Measurements from ENCODE around the gene TBRG1. TPM values are rescaled to one million over a fixed set of nuclear protein-coding genes. Genes with fewer than 3 reads are reported as not detected.

The TBRG1 gene
- total RNA-seq, 1 experiment from 2014 or later = 18.8 TPM

DNA sequence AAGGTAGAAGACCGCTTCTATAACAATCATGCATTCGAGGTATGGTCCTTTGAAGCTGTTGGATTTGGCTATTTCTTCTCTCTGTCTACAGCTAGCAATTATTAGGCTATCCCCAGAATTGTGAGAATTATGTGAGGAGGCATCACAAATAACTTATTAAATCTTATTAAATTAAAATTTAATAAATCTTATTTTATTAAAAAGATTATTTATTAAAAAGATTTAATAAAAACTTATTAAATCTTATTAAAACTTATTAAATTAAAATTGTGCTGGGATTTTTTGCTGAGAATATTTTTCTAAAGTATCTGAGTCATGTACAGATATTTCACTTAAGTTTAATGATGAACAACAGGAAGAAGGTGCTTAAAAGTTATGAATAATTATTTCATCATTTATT is 58.8 kb downstream of the TBRG1 start:
- Mint-ChIP-seq H3K4me1 (ENCODE audit: low read depth, unreplicated experiment) (no peaks in the 10 kb centered on the region), H3K27me3 (ENCODE audit: unreplicated experiment) (no peaks in the 10 kb centered on the region), H3K9me3 (ENCODE audit: low read depth, unreplicated experiment) (peaks cover 2% of the 10 kb centered on the region), H3K27ac (ENCODE audit: unreplicated experiment) (no peak overlapping the region), H3K4me3 (ENCODE audit: low read depth, unreplicated experiment) (no peak overlapping the region), H3K36me3 (ENCODE audit: insufficient read depth, unreplicated experiment) (no peaks in the 10 kb centered on the region)
- intact Hi-C loops (cut with micrococcal nuclease; ENCODE audit: unreplicated experiment) = no loop called here
- TF ChIP-seq, protein P1, sequence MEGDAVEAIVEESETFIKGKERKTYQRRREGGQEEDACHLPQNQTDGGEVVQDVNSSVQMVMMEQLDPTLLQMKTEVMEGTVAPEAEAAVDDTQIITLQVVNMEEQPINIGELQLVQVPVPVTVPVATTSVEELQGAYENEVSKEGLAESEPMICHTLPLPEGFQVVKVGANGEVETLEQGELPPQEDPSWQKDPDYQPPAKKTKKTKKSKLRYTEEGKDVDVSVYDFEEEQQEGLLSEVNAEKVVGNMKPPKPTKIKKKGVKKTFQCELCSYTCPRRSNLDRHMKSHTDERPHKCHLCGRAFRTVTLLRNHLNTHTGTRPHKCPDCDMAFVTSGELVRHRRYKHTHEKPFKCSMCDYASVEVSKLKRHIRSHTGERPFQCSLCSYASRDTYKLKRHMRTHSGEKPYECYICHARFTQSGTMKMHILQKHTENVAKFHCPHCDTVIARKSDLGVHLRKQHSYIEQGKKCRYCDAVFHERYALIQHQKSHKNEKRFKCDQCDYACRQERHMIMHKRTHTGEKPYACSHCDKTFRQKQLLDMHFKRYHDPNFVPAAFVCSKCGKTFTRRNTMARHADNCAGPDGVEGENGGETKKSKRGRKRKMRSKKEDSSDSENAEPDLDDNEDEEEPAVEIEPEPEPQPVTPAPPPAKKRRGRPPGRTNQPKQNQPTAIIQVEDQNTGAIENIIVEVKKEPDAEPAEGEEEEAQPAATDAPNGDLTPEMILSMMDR (IDR thresholded peaks at IDR 0.05; ENCODE audit: unreplicated experiment) = no peak
- no peak for DNase-seq
- BruUV-seq (replicated peaks) = no TSS peak
- CTCF ChIA-PET = no interaction called here

DNA sequence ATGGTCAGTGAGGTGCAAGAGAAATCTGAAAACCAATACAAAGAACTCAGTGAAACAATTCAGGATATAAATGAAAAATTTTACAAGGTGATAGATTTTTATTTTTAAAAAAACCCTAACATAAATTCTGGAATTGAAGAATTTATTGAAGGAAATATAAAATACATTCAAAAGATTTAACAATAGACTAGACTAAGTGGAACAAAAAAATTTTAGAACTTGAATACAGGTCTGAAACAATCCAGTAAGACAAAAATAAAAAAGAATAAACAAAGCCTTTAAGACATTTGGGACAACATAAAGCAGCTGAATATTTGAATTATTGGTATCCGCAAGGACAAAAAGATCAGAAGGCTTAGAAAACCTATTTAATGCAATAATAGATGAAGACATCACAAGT is 59.8 kb downstream of the TBRG1 start:
- Mint-ChIP-seq H3K27me3 (ENCODE audit: unreplicated experiment) (no peaks in the 10 kb centered on the region), H3K4me1 (ENCODE audit: low read depth, unreplicated experiment) (no peaks in the 10 kb centered on the region), H3K4me3 (ENCODE audit: low read depth, unreplicated experiment) (no peak overlapping the region), H3K36me3 (ENCODE audit: insufficient read depth, unreplicated experiment) (no peaks in the 10 kb centered on the region), H3K27ac (ENCODE audit: unreplicated experiment) (no peak overlapping the region), H3K9me3 (ENCODE audit: low read depth, unreplicated experiment) (peaks cover 6% of the 10 kb centered on the region)
- no TSS peak for BruUV-seq (replicated peaks)
- CTCF ChIA-PET = no interaction called here
- TF ChIP-seq, protein P1 (IDR thresholded peaks at IDR 0.05; ENCODE audit: unreplicated experiment) = no peak
- DNase-seq = no peak
- intact Hi-C loops (cut with micrococcal nuclease; ENCODE audit: unreplicated experiment) = no loop called here

Other genes with a start within 250 kb of the TBRG1 start
- not detected in 2 replicates for gene OR8B2, start 238.4 kb upstream of the TBRG1 start, total RNA-seq (2022)
- gene OR8B3, start 223.8 kb upstream of the TBRG1 start, total RNA-seq (2022) = not detected in 2 replicates
- not detected in 2 replicates for gene OR8B4, start 198.0 kb upstream of the TBRG1 start, total RNA-seq (2022)
- not detected in 2 replicates for gene OR8B8, start 177.2 kb upstream of the TBRG1 start, total RNA-seq (2022)
- gene OR8B12, start 79.2 kb upstream of the TBRG1 start, total RNA-seq (2022) = not detected in 2 replicates
- not detected in 2 replicates for gene OR8A1, start 52.9 kb upstream of the TBRG1 start, total RNA-seq (2022)
- gene PANX3, start 11.4 kb upstream of the TBRG1 start, total RNA-seq (2022) = not detected in 2 replicates
- 8.4 and 10.0 TPM in 2 replicates for gene SIAE, start 50.9 kb downstream of the TBRG1 start, total RNA-seq (2022)
- gene SPA17, start 51.0 kb downstream of the TBRG1 start, total RNA-seq (2022) = 5.4 and 5.6 TPM in 2 replicates
- 5.8 and 6.0 TPM in 2 replicates for gene NRGN, start 117.1 kb downstream of the TBRG1 start, total RNA-seq (2022)
- not detected in 2 replicates for gene VSIG2, start 129.4 kb downstream of the TBRG1 start, total RNA-seq (2022)
- 1.0 and 1.1 TPM in 2 replicates for gene ESAM, start 139.4 kb downstream of the TBRG1 start, total RNA-seq (2022)
- gene MSANTD2, start 177.5 kb downstream of the TBRG1 start, total RNA-seq (2022) = 12.6 and 13.0 TPM in 2 replicates
- gene ROBO3, start 242.6 kb downstream of the TBRG1 start, total RNA-seq (2022) = 0.69 and 0.99 TPM in 2 replicates

Data from Calu3 (cell line).